Muscle of leg (tissue), 11 donors: ENCODE results near the gene DGKD. TPM values are rescaled to one million over a fixed set of nuclear protein-coding genes. Genes with fewer than 3 reads are reported as not detected.
"Not testable (repeated sequence)": the region's sequence is repeated elsewhere in the genome, so short reads cannot be mapped to it uniquely, and the experiment has no call there.

Experiments used
- DNase-seq: peaks from one replicate; pipeline ENCODE4 v3.0.0; 2013
- H3K27ac ChIP-seq: one replicate; pipeline ENCODE4 v1.5.1; 2013; ENCODE audit warnings: mild to moderate bottlenecking, low read length, control low read depth
- H3K27me3 ChIP-seq: one replicate; pipeline ENCODE4 v1.6.1; 2013; ENCODE audit warnings: low read length; ENCODE audit not compliant: control insufficient read depth, insufficient read depth
- H3K36me3 ChIP-seq: one replicate; pipeline ENCODE4 v1.6.1; 2013; ENCODE audit warnings: low read length; ENCODE audit not compliant: control insufficient read depth, insufficient read depth
- H3K4me1 ChIP-seq: one replicate; pipeline ENCODE4 v1.6.1; 2013; ENCODE audit warnings: low read length; ENCODE audit not compliant: control insufficient read depth, insufficient read depth
- H3K4me3 ChIP-seq: one replicate; pipeline ENCODE4 v1.5.1; 2013; ENCODE audit warnings: low read length, control low read depth
- H3K9me3 ChIP-seq: replicated peaks from 2 replicates; pipeline ENCODE4 v1.6.1; 2013; ENCODE audit warnings: low read depth, low read length; ENCODE audit not compliant: control insufficient read depth
- WGBS: methylation state at CpG from one replicate; pipeline ENCODE4 v1.1.5; 2013; ENCODE audit warnings: missing lambda C conversion rate; ENCODE audit not compliant: insufficient coverage; 5-methylcytosine and 5-hydroxymethylcytosine counted together
- polyA plus RNA-seq, 8 donors: library from polyadenylated mRNA; unstranded; fragments of 120-200 nt; gene quantifications; one replicate each; pipeline versions ENCODE4 v1.2.1 to v1.2.3, GENCODE V29; 2013; ENCODE audit warnings: inconsistent platforms in 1 of 8, low replicate concordance in 1 of 8; ENCODE audit not compliant: insufficient read length in 8 of 8, insufficient read depth in 1 of 8
- total RNA-seq: library from RNA; stranded (reverse); fragments of 120-200 nt; gene quantifications from one replicate; pipeline ENCODE4 v1.2.4, GENCODE V29; 2013

Gene DGKD
- total and polyA plus RNA-seq, 9 donors: 14.7 to 30.3 (median 22.3) TPM

DNA sequence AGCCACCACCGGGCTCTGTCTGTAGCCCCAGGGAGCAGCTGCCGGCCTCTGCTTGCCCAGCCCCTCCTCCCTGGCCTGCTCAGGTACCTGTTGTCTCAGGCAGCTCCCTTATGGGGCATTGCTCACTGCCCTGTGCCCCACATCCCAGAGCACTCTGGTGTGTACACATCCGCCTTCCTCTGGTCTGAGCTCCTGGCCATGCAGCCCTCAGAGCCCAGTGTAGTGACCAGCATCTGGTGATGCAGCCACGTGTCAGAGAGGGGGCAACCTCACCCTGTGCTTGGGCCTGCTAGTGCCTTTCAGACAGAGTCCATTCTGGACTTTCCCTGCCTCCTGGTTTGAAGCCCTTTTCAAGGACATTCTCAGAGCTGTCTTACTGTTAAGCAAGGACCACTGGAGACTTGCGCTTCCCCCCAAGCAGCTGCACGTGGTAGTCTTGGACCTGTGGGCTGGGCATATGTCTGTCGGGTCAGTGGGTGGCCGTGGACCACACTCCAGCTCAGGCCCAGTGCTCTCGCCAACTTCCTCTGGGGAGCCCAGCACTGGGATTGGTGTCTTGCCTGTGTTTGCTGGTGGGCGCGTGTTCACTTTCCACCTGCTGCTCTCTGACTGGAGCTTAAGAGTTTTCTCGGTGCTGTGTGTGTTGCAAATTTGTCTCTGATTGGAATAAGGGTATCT lies 30.7 kb downstream of the DGKD start:
- H3K4me3 ChIP-seq: no peak overlapping the region
- DNase-seq: no peak
- peaks cover 9% of the 10 kb centered on the region for H3K27me3 ChIP-seq
- no peaks in the 10 kb centered on the region for H3K36me3 ChIP-seq
- H3K27ac ChIP-seq: peak overlapping the region; percentile 15
- no peaks in the 10 kb centered on the region for H3K9me3 ChIP-seq
- peaks cover 49% of the 10 kb centered on the region for H3K4me1 ChIP-seq
- WGBS: 67% methylated on average over 10 of the region's 12 CpGs

DNA sequence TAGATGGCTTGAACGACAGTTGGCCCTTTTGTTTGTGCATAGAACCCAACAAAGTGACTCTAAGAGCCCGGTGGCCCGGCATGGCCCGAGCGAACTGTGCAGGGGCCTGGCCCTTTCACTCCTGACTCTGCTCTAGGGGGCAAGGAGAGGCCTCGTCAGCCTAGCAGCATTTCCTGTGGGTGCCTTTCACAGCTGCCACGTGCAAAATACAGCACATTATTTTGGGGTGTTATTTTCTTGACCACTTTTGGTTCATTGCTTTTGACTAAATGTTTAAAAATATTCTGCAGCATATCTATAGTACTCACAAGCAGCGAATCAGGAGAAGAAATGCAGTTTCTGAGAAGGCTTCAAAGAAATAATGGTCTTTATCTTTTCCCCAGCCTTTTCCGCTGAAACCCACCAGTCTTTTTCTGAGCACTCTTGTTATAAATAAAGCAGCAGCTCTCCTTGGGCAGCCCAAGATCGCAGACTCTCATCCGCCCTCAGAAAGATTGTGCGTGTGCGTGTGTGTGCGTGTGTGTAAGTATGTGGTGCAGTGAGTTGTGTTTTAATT lies 31.3 kb downstream of the DGKD start:
- Histone ChIP-seq H3K27ac (peak overlapping the region; percentile 96), H3K36me3 (no peaks in the 10 kb centered on the region), H3K9me3 (no peaks in the 10 kb centered on the region), H3K4me3 (no peak overlapping the region), H3K27me3 (peaks cover 5% of the 10 kb centered on the region), H3K4me1 (peaks cover 52% of the 10 kb centered on the region)
- 71% methylated on average over 5 of the region's 14 CpGs for WGBS
- DNase-seq: peak; percentile 56

DNA sequence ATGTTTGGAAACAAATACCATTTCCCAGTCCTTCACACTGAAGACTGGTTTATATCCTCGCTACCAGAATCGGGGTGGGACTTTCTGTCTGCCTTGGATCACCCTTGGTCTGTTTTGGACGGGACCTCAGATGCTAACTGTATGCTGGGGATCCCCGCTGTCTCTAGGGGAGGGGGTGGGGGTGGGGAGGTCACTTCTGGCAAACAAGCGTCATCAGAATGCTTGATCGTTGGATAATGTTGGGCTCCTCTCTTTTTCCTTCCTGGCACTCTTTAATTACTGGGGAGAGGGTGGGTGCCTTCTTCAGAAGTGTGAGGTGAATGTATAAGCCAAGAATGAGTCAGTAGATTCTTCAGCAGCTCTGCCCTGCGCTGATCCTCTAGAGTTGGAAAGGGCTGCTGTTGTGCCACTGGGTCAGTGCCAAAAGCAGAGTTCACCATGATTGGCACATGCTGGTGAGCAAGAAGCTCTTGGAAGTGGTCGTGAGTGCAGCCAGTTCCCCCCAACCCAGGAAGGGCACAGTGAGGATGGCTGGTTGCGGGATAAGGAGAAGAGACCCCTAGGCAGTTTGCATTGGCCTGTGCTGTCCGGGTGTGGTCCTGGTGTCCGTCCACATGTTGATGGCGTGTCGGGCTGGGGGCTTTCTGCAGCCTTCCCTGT lies 32.2 kb downstream of the DGKD start:
- Histone ChIP-seq H3K9me3 (no peaks in the 10 kb centered on the region), H3K4me3 (no peak overlapping the region), H3K27me3 (peaks cover 5% of the 10 kb centered on the region), H3K27ac (peak overlapping the region; percentile 96), H3K36me3 (no peaks in the 10 kb centered on the region), H3K4me1 (peaks cover 52% of the 10 kb centered on the region)
- 55% methylated on average over 7 of the region's 13 CpGs for WGBS
- peak; percentile 45 for DNase-seq

DNA sequence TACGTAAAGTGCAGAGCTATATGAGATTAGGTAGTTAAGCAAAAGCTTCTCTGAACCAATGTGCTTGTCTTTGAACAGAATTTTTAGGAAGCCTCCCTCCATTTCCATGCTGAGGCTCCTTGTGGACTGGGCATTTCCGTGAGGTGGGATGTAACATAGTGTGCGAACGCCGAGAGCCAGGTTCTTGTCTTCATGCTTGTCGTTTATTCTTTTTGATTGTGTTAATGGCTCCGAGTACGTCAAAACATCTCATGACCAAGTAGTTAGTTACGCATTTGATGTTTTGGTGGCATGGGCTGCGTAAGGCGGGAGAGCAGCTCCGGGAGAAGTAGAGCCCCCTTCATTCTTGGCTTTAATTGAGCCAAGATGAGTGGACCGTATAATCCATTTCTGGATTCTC lies 32.9 kb downstream of the DGKD start:
- H3K27ac ChIP-seq: peak overlapping the region; percentile 96
- H3K9me3 ChIP-seq: no peaks in the 10 kb centered on the region
- 51% methylated on average over 12 of the region's 13 CpGs for WGBS
- peaks cover 52% of the 10 kb centered on the region for H3K4me1 ChIP-seq
- H3K27me3 ChIP-seq: peaks cover 5% of the 10 kb centered on the region
- H3K4me3 ChIP-seq: no peak overlapping the region
- H3K36me3 ChIP-seq: no peaks in the 10 kb centered on the region
- no peak for DNase-seq

DNA sequence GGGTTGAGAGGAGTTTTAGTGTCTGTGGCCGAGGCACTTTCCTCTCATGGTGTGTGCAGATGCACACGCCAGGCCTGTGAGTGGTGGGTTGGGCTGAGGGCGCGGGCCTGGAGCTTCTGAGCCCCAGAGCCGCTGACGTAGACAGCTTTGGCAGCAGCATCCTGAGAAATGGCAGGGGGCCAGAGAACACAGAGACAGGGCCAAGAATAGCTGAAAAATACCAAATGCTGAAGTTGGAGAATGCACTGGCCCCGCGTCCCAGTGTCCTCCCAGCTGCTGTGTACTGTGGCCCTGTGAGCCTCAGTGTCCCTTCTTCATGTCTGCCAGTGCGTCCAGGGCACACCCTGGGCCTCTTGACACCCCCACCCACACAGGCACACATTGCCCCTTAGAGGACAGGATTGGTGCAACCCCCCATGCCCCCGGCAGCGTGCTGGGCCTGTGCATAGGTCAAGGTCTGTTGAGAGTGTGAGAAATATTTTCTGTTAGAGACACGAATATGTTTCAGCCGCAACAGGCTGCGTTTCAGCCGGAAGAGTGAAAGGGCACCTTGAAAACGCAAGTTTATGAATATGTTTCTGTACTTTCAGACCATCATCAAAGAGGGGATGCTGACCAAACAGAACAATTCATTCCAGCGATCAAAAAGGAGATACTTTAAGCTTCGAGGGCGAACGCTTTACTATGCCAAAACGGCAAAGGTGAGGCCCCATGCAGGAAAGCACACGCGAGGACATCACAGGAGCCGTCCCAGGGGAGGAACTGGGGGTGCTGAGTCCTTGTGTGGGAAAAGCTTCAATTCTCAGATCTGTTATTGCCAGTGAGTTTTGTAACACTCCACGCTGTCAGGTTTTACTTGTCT lies 33.6 kb downstream of the DGKD start:
- peaks cover 52% of the 10 kb centered on the region for H3K4me1 ChIP-seq
- H3K4me3 ChIP-seq: no peak overlapping the region
- peak; percentile 98 for DNase-seq
- no peaks in the 10 kb centered on the region for H3K9me3 ChIP-seq
- 14% methylated on average over 19 of the region's 25 CpGs for WGBS
- peak overlapping the region; percentile 96 for H3K27ac ChIP-seq
- no peaks in the 10 kb centered on the region for H3K36me3 ChIP-seq
- peaks cover 5% of the 10 kb centered on the region for H3K27me3 ChIP-seq

DNA sequence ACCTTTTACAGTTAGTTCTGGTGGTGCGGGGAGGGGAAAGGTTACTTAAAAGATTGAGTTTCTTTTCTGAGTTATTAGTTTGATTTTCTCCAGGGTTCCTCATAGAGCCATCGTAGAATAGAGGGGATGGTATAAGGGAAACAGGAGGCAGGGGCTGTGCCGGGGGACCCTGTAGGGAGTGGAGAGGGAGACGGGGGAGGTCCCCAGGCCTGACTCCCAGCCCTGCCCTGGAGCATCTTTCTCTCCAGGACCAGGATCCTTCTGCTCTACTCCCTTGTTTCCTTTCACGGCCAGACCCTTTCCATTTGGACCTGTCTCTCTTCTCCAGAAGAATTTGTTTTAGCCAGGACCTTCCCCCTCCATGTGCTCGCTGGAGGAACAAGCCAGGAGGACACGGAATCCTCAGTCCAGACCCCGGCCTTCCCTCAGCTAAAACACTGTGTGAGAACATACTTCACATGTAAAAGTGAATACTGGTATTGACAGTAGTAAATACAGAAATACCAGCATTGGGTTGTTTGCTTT lies 35.4 kb downstream of the DGKD start:
- no peak overlapping the region for H3K4me3 ChIP-seq
- H3K27me3 ChIP-seq: peaks cover 3% of the 10 kb centered on the region
- peak overlapping the region; percentile 42 for H3K27ac ChIP-seq
- no peaks in the 10 kb centered on the region for H3K36me3 ChIP-seq
- no CpG with 5 or more reads among the region's 8 CpGs for WGBS
- peak; percentile 37 for DNase-seq
- H3K9me3 ChIP-seq: no peaks in the 10 kb centered on the region
- peaks cover 47% of the 10 kb centered on the region for H3K4me1 ChIP-seq

DNA sequence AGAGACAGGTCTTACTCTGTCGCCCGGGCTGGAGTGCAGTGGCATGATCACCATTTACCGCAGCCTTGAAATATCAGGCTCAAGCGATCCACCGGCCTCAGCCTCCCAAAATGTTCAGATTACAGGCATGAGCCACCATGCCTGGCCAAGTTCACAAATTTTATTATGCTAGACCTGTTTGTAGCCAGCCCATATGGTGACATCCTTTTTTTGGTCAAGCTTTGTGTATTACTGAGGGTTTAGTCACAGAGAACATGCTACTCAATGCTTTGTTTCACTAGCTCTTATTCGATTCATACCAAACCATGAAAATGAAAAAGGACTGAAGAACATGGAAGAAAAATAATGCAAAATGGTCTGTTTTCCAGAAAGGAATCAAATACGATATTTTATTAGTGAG lies 41.4 kb downstream of the DGKD start:
- 98% methylated on average over 4 of the region's 7 CpGs for WGBS
- Histone ChIP-seq H3K27ac (no peak overlapping the region), H3K9me3 (no peaks in the 10 kb centered on the region), H3K36me3 (peaks cover 6% of the 10 kb centered on the region), H3K27me3 (no peaks in the 10 kb centered on the region), H3K4me3 (no peak overlapping the region), H3K4me1 (no peaks in the 10 kb centered on the region)
- DNase-seq: no peak

DNA sequence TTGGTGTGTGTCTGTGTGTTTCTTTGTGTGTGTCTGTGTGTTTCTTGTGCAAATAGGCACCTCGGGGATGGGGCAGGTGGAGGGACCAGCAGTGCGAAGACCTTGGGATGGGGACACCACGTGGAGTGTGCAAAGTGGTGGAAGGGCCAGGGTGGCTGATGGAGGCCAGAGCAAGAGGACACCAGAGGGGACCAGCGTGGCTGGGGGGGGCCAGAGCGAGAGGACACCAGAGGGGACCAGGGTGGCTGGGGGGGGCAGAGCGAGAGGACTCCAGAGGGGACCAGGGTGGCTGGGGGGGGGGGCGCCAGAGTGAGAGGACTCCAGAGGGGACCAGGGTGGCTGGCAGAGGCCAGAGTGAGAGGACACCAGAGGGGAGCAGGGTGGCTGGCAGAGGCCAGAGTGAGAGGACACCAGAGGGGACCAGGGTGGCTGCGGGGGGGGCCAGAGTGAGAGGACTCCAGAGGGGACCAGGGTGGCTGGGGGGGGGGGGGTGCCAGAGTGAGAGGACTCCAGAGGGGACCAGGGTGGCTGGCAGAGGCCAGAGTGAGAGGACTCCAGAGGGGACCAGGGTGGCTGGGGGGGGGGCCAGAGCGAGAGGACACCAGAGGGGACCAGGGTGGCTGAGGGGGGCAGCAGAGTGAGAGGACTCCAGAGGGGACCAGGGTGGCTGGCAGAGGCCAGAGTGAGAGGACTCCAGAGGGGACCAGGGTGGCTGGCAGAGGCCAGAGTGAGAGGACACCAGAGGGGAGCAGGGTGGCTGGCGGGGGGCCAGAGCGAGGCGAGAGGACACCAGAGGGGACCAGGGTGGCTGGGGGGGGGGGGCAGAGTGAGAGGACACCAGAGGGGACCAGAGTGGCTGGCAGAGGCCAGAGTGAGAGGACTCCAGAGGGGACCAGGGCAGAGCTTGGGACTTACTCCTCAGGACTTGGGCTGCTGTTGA lies 42.7 kb downstream of the DGKD start:
- H3K36me3 ChIP-seq, H3K4me3 ChIP-seq, H3K9me3 ChIP-seq, H3K4me1 ChIP-seq, DNase-seq, H3K27me3 ChIP-seq, H3K27ac ChIP-seq: not testable (repeated sequence)
- WGBS: 94% methylated on average over 9 of the region's 12 CpGs
